DOHH2 (cell line): Measurements from ENCODE around the gene ZNF608.
A peak's percentile ranks its signal among the peaks of the same experiment; 100 is the strongest.

ENCODE experiments used
- H3F3A ChIP-seq: fragments of 200-600 bp; sonication (generic), shearing (Covaris generic); 2 replicates; pipeline ENCODE4 v1.6.0; 2016; ENCODE audit warnings: antibody characterized with exemption, mild to moderate bottlenecking; ENCODE audit not compliant: control insufficient read depth, insufficient read depth
- H3K27ac ChIP-seq: fragments of 200-600 bp; sonication (generic); 2 replicates; pipeline ENCODE4 v1.5.1; 2014; ENCODE audit warnings: low read depth, mild to moderate bottlenecking, low read length, moderate library complexity
- H3K27me3 ChIP-seq: fragments of 200-600 bp; sonication (generic); 2 replicates; pipeline ENCODE4 v1.6.1; 2014; ENCODE audit warnings: mild to moderate bottlenecking, low read length, mixed read lengths; ENCODE audit not compliant: control insufficient read depth
- H3K36me3 ChIP-seq: fragments of 200-600 bp; sonication (generic); 2 replicates; pipeline ENCODE4 v1.6.1; 2014; ENCODE audit warnings: mild to moderate bottlenecking, low read length, moderate library complexity, mixed read lengths; ENCODE audit not compliant: control insufficient read depth
- H3K4me1 ChIP-seq: fragments of 200-600 bp; sonication (generic); 2 replicates; pipeline ENCODE4 v1.6.1; 2014; ENCODE audit warnings: mild to moderate bottlenecking, low read length, mixed read lengths; ENCODE audit not compliant: control insufficient read depth
- H3K4me2 ChIP-seq: fragments of 200-600 bp; sonication (generic); 2 replicates; pipeline ENCODE4 v1.6.0; 2014; ENCODE audit warnings: mild to moderate bottlenecking, low read length, moderate library complexity
- H3K4me3 ChIP-seq: fragments of 200-600 bp; sonication (generic); 2 replicates; pipeline ENCODE4 v1.5.1; 2014; ENCODE audit warnings: mild to moderate bottlenecking, low read length, mixed read lengths
- H3K79me2 ChIP-seq: fragments of 200-600 bp; sonication (generic); 2 replicates; pipeline ENCODE4 v1.6.1; 2014; ENCODE audit warnings: mild to moderate bottlenecking, low read length, mixed read lengths; ENCODE audit not compliant: control insufficient read depth
- H3K9me2 ChIP-seq: fragments of 200-600 bp; sonication (generic); replicated peaks from 2 replicates; pipeline ENCODE4 v1.6.1; 2014; ENCODE audit warnings: mild to moderate bottlenecking, low read length, mixed read lengths; ENCODE audit not compliant: control insufficient read depth
- H3K9me3 ChIP-seq: fragments of 200-600 bp; sonication (generic); 2 replicates; pipeline ENCODE4 v1.6.1; 2014; ENCODE audit warnings: antibody characterized with exemption, low read length, mixed read lengths; ENCODE audit not compliant: control insufficient read depth, insufficient read depth
- H4K20me1 ChIP-seq: fragments of 200-600 bp; sonication (generic); 2 replicates; pipeline ENCODE4 v1.6.0; 2014; ENCODE audit warnings: low read depth, mild to moderate bottlenecking, antibody characterized with exemption, low read length, moderate library complexity; ENCODE audit not compliant: control insufficient read depth, insufficient read depth
- EZH2phosphoT487 ChIP-seq: fragments of 200-600 bp; sonication (generic); IDR thresholded peaks from 2 replicates; pipeline ENCODE4 v1.6.1; 2017; ENCODE audit warnings: borderline replicate concordance, mild to moderate bottlenecking, antibody characterized with exemption, low read length, moderate library complexity, mixed read lengths
- TF ChIP-seq, protein P1 (sequence below): fragments of 200-600 bp; sonication (generic); IDR thresholded peaks from one replicate; pipeline ENCODE4 v1.5.1; 2014; ENCODE audit warnings: antibody characterized with exemption, mild to moderate bottlenecking, low read depth, low read length; ENCODE audit not compliant: poor library complexity, severe bottlenecking

Gene ZNF608

DNA sequence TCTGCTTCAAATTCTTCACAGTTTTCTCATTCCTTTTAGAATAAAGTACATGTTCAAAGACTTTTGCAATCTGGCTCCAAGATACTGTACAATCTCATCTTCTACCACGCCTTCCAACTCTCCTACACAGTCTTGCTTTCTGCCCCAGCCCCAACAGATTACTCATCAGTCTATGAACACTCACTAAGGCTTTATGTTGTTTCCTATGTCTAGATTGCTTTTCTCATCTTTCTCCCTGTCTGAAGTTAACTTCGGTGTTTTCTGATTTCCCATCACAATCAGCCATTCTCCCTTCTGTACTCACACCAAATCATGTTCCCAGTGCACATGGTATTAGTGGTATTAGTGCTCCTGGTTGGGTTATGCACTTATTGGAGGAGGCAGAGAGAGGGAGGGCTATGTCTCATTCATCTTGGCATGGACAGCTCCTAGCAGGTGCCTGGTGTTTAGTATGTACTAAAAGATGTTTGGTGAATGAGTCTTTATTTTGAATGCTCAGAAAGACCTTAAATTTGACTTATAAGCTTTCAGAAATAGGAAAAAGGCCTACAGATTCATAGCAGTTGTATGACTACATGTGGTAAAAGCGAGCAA lies 44.0 kb upstream of the ZNF608 start:
- no peak overlapping the region for H3K4me3 ChIP-seq
- peaks cover 21% of the 10 kb centered on the region for H3K4me1 ChIP-seq
- no peak overlapping the region for H3K4me2 ChIP-seq
- H3K36me3 ChIP-seq: no peaks in the 10 kb centered on the region
- H3K27ac ChIP-seq: no peak overlapping the region
- H3K79me2 ChIP-seq: no peaks in the 10 kb centered on the region
- H4K20me1 ChIP-seq: no peaks in the 10 kb centered on the region
- no peak for TF ChIP-seq EZH2phosphoT487
- TF ChIP-seq, protein P1, sequence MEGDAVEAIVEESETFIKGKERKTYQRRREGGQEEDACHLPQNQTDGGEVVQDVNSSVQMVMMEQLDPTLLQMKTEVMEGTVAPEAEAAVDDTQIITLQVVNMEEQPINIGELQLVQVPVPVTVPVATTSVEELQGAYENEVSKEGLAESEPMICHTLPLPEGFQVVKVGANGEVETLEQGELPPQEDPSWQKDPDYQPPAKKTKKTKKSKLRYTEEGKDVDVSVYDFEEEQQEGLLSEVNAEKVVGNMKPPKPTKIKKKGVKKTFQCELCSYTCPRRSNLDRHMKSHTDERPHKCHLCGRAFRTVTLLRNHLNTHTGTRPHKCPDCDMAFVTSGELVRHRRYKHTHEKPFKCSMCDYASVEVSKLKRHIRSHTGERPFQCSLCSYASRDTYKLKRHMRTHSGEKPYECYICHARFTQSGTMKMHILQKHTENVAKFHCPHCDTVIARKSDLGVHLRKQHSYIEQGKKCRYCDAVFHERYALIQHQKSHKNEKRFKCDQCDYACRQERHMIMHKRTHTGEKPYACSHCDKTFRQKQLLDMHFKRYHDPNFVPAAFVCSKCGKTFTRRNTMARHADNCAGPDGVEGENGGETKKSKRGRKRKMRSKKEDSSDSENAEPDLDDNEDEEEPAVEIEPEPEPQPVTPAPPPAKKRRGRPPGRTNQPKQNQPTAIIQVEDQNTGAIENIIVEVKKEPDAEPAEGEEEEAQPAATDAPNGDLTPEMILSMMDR: no peak
- no peaks in the 10 kb centered on the region for H3K9me2 ChIP-seq
- no peaks in the 10 kb centered on the region for H3F3A ChIP-seq
- no peaks in the 10 kb centered on the region for H3K9me3 ChIP-seq
- no peaks in the 10 kb centered on the region for H3K27me3 ChIP-seq

DNA sequence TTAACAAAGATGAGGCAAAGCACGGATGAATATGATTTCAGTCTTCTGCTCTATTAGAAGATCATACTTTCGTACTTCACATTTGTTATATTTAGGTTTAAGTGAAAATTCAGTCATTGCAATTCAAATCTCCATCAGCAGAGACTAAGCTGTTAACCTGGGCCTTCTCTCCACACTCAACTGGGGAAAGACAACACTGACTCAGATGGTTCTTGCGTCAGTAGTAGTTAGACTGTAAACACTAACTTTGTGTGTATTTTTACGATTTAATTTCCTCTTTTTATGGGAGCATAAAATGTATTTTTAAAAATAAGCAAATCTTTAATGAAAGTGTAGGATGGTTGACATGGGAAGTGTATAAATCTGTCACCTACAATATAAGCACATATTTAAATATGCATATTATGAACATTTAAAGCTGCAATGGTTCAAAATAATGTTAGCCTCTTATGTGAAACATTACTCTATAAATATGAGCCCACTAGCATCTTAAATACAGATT lies 42.7 kb upstream of the ZNF608 start:
- H3K27ac ChIP-seq: no peak overlapping the region
- H3K27me3 ChIP-seq: no peaks in the 10 kb centered on the region
- H3K79me2 ChIP-seq: no peaks in the 10 kb centered on the region
- H3K36me3 ChIP-seq: no peaks in the 10 kb centered on the region
- H3K4me2 ChIP-seq: peak overlapping the region; percentile 8; the same call in 1 of the 2 replicates
- H3F3A ChIP-seq: no peaks in the 10 kb centered on the region
- TF ChIP-seq, protein P1: no peak
- TF ChIP-seq EZH2phosphoT487: no peak
- no peaks in the 10 kb centered on the region for H3K9me3 ChIP-seq
- H3K9me2 ChIP-seq: no peaks in the 10 kb centered on the region
- H3K4me3 ChIP-seq: no peak overlapping the region
- H4K20me1 ChIP-seq: no peaks in the 10 kb centered on the region
- H3K4me1 ChIP-seq: peaks cover 19% of the 10 kb centered on the region

DNA sequence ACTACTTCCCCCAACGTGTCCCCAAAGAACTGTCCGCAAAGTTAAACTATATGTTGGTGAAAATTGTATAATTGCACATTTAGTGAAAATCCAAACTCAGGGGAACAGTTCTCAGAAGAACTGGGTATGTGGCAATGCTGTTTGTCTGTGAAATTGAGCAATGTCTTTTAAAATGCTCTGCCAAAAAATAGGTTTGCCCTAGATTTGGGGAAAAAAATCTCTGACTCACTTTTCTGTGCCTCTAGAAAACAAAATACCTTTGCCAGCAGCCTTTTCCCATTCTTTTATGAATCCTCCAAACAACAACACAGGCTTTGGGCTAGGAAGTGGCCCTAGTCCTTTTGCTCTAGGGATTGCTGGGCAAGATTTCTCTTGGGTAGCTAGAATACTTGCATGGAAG lies 37.4 kb upstream of the ZNF608 start:
- H3K27ac ChIP-seq: no peak overlapping the region
- H3K27me3 ChIP-seq: no peaks in the 10 kb centered on the region
- no peaks in the 10 kb centered on the region for H3F3A ChIP-seq
- H3K4me1 ChIP-seq: peaks cover under 1% of the 10 kb centered on the region
- H3K79me2 ChIP-seq: no peaks in the 10 kb centered on the region
- TF ChIP-seq, protein P1: no peak
- TF ChIP-seq EZH2phosphoT487: no peak
- no peaks in the 10 kb centered on the region for H3K36me3 ChIP-seq
- H3K4me2 ChIP-seq: no peak overlapping the region
- H3K9me2 ChIP-seq: no peaks in the 10 kb centered on the region
- H4K20me1 ChIP-seq: no peaks in the 10 kb centered on the region
- no peak overlapping the region for H3K4me3 ChIP-seq
- H3K9me3 ChIP-seq: no peaks in the 10 kb centered on the region
